ENCODE results near the gene ART4.
A peak's percentile ranks its signal among the peaks of the same experiment; 100 is the strongest.

ART4 gene, protein sequence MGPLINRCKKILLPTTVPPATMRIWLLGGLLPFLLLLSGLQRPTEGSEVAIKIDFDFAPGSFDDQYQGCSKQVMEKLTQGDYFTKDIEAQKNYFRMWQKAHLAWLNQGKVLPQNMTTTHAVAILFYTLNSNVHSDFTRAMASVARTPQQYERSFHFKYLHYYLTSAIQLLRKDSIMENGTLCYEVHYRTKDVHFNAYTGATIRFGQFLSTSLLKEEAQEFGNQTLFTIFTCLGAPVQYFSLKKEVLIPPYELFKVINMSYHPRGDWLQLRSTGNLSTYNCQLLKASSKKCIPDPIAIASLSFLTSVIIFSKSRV

DNA sequence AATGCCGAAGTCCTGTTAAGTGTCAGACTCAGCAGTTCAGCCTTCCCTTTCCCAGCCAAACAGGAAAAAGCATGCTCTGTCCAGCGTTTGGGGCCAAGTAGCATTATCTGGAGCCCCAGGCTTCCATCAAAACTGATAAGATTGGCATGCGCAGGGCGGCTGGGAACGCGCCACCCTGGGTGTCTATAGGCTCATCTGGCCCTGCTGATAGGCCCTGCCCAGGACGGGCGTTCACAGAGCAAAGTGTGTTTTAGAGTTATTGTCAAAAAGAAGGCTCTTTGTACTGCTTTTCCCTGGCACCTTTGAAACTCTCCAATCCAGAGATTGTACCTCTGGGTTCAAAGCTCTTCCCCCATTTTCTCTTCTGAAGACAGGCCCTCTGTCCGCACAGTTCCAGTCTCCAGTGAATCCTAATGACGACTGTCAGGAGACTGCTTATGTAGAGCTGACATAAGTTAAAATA, at the start of gene ART4:
TSS of gene ART4 (minus strand) at position 102 of the 463 bp plus-strand sequence. CDS start 413 bp downstream, outside the sequence.
- no peak for DNase-seq (ENCODE audit: low spot score)

DNA sequence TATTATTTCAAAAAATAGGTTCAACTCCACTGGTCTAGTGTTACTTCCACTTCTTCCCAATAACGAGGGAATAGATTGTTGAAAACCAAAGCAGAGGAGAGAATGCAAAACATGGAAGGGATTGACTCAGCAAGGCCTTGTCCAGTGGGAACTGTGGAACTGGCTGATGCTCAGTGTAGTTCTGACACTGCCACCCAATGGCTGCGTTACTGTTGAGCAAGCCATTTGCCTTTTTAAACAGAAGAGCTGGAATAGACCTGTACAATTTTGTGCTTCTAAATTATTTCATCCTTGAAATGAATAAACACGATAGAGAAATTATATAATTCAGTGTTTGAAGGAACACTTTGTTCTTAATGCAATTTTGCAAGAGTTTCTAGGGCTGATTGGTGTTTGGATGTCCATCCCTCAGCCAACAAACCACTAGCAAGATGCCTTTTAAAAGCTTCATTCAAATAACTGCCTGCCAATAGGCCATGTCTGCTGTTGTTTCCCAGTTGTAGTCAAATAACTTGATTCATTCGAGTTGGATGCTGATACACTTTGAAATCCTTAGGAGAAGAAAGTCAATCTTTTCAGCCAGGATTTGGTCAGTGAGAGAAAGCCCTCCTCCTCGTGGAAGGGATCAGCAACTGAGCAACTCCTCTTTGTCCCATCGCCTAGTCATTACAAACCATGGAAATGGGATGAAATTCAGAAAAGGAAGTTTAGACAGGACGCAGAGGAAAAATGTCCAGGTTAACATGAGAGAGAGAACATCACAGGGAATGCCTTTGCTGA, 49.6 kb upstream of the ART4 start:
- no peak for DNase-seq (ENCODE audit: low spot score)

DNA sequence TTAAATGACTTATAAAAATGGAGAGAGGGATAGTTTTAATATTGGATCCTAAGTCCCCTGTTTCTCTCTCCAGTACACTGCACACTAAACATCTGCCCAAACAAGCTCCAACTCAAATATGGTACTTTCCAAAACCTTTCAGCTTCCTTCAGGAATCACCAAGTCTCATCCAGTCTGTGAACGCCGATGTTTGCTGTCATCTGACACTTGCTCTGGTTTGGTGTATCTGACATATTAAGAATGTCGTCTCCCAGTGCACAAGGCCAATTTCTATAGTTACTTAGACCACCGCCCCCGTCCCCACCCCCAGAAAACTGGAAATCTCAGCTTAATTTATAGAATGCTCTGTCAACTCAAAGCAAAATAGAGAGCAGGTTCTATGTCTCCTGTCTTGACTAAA, 47.4 kb upstream of the ART4 start:
- DNase-seq (ENCODE audit: low spot score), result no peak

DNA sequence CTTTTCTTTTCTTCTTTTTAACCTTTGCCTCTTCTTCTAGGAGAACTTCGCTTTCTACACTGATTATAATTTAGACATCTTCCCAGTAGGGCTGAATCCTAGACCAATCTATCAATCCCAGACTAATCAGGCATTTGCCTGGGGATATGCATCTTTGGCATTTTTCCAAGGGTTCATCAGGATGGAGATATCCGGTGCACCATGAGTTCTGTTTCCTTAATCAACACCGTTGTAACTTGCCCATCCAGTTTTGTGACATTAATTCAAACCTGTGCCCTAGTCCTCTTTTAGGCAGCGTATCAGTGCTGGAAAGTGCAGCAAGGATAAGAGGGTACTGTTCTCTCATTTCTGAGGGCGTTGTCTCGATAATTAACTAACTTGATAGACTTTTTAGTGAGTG, 42.9 kb upstream of the ART4 start:
- no peak for DNase-seq (ENCODE audit: low spot score)

DNA sequence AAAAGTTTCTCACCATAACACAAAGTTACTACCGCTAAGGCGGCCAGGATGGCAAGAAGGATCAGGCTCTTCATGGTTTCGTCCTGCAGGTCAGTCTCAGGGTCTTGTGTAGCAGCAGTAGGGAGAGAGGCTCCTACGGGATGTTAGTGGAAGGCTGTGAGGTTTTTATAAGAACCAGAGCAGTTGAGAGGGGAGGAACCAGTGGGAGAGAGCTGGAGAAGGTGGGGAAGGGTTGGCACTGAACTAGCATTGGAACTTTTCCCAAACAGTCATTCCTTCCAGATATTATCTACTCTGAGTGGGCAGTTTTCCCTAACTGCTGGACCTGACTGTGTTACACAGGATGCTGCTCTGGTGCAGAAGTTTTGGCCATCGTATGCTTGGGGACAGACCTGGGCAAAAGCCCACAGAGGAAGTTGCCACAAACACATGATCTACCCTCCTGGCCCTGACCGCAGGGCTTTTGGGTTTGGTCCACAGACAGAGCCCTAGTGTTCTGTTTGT, 42.4 kb upstream of the ART4 start, which contains the start of gene MGP:
TSS of gene MGP (minus strand) at position 137 of the 504 bp plus-strand sequence. CDS start at position 74, 63 bp downstream.
- no peak for DNase-seq (ENCODE audit: low spot score)

DNA sequence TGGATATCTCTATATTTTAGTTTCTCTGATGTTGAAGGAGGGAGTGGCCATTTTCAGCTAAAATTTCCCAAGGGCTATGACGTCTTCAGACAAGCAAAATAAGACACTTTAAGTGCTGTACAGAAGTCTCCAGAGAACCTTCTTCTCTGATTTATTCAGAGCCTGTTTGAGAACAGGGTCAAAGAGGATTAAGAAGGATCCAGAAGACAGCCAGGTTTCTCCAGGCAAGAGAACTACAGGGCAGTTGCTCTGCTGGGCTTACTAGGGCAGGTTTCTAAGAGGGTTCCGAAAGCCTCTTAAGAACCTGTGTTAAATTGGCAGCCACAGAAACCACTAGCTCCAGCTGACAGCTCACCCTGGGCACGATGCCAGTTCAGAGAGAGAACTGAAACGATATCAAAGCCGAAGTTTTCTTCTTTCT, 41.1 kb upstream of the ART4 start:
- DNase-seq (ENCODE audit: low spot score), result peak; percentile 86

DNA sequence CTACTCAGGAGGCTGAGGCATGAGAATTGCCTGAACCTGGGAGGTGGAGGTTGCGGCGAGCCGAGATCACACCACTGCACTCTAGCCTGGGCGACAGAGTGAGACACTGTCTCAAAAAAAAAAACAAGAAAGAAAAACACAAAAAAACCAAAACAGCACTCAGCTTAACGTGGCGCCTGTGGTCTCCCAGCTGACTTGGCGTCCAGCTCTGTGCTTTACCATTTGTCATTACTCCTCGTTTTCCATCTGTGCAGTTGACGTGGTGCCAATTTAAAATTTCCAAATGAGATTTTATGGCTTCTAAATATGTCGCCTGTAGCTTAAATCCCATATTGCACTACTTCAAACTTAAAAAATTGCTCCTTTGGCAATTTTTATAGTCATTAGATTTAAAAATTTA, 40.4 kb upstream of the ART4 start:
- peak; percentile 88 for DNase-seq (ENCODE audit: low spot score)

DNA sequence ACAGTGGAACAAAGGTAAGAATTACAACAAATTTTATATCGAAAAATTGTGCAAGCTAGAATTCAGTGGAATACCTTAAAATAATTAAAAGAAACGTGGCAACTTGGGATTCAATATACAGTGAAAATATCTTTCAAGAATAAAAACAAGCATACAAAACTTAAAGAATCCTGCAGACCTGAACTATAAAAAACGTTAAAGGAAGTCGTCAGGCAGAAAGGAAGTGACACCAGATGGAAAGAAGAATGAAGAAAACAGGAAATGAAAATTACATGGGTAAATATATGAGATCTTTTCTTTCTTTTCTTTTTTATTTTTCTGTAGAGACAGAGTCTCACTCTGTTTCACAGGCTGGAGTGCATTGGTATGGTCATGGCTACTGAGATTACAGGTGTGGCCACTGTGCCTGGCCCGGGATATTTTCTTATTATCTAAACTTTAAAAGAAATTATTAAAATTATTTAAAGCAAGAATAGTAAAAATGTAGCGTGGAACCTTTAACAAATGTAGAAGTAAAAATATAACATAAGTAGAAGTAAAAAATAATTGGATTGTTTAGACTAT, 37.6 kb upstream of the ART4 start:
- no peak for DNase-seq (ENCODE audit: low spot score)

DNA sequence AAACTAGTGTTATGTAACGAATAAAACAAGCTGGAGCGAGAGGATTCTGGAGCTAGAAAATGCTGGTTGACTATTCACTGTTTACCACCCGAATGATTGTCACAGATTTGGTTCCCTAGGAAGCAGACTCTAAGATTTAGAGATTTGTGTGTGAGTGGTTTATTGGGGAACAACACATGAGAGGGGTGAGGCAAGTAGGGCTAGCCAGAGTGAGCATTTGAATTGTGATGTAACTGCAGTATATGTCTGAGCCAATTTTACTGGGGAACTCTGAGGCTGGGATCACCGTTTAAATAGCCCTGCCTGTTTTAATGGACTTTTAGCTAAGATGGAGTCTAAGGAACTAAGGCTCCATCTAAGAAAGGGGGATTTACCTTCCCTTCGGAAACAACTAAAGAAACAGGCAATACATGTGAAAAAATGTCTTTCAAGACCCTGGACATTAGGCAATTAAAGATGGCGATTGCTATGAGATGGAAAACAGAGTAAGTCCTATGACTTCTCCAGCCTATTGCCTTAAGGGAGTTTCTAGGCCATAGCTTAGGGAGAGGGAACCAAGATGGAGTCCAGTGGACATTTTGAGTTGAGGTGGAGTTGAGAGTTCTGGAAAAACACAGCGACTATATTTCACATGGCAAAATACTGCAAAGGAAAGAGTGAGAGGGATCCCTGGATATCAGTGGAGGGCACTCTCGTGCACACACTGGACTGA, 36.1 kb upstream of the ART4 start:
- DNase-seq (ENCODE audit: low spot score), result no peak

DNA sequence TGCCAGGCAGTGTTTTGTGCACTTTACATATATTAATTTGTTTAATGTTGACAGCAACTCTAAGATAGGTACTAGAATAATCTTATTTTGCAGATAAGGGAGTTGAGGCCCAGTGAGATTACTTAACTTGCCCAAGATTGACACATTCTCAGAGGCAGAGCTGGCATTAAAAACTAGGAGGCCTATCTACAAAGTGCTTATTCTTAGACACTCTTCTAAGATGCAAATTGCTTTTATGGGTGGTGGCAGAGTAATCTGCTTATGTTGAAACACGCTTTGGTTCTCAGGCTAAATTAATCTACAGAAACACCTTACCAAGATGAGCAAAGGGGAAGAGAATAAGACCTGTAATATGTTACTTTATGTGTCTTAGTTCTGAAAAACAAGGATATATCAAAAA, 35.2 kb upstream of the ART4 start:
- DNase-seq (ENCODE audit: low spot score), result no peak

DNA sequence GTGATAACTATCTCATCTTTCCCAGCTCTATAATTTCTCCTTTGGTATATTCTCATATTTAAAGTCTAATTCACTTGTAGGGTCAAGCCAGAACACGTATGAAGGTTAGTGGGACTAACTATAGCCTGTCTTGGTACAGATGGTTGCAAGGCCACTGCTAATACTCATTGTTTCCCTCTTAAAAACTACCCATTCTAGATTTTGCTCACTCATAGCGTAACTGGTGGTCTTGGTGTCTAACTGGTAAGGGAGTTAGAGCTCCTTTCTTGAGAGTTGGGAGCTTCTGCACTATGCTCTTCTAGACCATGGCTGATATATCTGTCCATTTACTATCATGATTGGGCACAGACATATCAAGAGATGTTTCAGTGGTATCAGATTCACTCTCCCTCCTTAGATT, 33.5 kb upstream of the ART4 start:
- DNase-seq (ENCODE audit: low spot score), result no peak

DNA sequence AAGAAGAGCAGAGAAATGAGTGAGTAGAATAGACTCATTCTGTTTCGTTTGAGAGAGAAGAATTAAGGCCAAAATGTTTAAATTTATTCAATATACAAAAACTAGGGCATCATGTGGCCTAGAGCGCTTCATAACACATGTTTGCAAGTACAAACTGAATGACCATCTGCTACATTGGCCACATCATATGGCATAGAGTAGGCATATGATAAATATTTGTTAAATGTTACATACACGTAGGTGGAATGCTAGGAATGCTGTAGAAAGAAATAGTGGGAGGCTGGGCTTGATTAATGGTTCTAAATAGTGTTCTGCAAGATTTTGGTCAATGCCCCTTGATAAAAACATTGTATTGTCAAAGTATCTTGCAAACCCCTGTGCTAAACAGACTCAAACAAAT, 31.6 kb upstream of the ART4 start:
- DNase-seq (ENCODE audit: low spot score), result peak; percentile 77

DNA sequence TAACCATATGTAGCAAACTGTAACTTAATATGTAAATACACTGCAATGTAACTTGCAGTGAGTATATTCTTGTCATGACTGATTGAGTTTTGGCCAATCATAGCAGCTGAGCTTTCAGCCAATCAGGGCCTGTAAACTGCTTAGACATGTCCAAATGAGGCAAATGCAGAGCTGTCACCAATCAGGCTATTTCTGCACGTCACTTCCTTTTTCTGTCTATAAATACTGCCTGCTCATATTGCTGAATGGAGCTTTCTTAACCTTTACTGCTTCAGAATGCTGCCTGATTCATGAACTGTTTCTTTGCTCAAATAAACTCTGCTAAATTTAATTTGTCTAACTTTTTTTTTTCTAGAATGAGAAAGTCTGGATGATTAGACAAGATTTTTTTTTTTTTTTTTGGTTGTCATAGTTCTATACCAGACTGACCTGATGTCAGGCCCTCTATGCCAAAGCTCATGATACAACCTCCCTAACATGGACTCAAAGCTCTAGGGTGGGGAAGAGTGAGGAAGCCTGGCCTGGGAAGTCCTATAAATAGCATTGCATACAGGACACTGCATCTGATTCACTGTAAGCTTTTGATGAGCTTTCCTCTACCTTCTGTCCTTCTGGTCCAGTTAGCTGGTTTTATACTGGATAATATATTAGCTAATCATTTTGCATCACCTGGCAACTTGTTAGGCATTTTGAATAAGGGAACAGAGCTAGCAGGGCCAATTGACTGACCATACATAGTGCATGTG, 30.3 kb upstream of the ART4 start:
- peak; percentile 51 for DNase-seq (ENCODE audit: low spot score)

DNA sequence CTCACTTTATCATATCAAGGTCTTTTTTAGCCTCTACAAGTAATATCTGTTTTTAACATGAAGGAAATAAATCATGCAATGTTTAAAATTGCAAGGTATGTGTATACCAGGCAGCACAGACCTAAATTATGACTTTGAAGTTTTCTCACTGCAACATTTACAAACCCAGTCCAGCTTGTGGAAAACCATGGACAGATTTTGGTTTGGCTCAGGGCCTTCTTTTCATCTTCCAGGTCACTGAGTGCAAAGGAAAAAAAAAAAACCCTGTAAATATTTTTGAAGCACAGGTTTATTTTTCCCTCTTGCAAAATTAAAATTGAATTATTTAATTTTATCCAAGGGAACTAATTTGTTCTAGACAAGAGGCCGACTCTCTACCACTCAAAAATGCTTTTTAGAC, 28.6 kb upstream of the ART4 start:
- DNase-seq (ENCODE audit: low spot score), result peak; percentile 80

DNA sequence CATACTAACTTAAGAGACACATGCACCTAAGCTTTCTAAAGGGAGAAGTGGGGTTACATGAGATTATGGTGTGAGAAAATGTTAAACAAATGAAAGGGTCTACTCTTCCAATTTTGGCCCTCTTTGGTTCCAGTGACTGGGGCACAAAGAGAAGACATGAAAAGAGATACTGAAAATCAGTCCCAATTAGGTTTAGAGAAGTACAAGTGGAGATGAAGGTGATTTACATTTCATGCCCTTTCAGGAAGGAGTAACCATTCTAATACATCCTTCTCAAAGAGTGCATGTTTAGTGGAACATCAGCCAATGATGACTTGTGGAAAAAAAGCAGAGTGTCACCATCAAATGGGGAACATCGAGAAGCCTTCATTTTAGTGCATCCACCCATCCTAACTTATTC, 27.9 kb upstream of the ART4 start:
- DNase-seq (ENCODE audit: low spot score), result no peak

DNA sequence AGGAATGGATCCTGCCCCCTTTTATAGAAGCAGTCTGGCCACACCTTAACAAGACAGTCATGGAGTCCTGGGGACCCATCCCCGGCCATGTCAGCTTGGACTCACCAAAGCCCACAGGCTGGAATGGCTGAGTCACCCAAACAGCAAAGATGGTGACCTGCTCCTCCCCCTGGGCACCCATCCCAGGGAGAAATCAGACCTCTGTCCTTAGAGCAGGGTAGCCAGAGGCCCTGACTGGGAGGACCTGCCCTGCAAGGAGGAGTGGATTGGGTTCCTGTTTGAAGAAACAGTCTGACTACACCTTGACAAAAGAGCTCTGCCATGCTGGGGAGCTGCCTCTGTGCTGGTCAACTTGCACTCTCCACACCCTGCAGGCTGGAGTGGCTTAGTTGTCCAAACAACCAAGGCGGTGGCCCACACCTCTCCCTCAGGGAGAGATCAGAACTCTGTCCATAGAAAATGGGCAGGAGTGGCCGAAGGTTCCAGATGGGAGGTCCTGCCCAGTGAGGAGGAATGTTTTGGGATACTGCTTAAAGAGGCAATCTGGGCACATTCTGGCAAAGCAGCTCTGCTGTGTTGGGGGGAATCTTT, 25.7 kb upstream of the ART4 start:
- no peak for DNase-seq (ENCODE audit: low spot score)

DNA sequence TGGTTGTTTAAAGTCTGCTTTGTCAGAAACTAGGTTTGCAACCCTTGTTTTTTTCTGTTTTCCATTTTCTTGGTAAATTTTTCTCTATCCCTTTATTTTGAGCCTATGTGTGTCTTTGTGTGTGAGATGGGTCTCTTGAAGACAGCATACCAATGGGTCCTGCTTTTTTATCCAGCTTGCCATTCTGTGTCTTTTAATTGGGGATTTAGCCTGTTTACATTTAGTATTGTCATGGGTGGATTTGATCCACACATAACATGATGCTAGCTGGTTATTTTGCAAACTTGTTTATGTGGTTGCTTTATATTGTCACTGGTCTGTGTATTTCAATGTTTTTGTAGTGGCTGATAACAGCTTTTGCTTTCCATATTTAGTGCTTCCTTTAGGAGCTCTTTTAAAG, 17.2 kb upstream of the ART4 start:
- no peak for DNase-seq (ENCODE audit: low spot score)

DNA sequence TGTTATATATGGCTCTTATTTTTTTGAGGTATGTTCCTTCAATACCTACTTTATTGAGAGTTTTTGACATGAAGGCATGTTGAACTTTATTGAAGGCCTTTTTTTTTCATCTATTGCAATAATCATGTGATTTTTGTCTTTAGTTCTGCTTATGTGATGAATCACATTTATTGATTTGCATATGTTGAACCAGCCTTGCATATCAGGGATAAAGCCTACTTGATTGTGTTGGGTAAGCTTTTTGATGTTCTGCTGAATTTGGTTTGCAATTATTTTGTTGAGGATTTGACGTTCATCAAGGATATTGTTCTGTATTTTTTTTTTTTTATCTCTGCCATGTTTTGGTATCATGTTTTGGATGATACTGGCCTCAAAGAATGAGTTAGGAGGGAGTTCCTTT, 15.2 kb upstream of the ART4 start:
- DNase-seq (ENCODE audit: low spot score), result no peak

DNA sequence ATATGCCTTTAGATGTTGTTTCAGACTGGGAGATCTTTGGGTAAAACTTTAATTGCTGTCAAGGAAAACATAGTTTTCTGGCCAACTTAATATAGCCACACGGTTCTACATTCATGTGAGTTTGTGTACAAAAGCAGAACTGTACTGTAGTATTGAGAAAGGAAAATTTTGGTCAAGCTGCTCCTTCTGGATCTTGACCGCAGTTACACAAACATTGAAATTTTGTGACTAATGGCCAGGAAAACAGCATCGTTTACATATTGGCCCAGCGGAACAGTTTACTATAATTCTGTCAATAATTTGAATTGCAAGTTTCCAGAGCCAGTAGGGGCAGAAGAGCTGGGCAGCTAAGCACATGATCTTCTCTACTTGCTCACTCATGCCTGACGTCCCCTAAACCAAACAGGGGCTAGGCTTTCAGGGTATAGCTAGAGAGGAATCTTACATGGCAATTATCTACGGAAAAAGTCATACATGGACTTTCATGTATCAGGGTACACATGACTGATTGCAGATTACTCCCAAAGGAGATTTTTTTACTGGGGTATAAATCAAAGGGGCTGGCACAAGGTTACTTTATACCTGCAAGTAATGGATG, 11.4 kb upstream of the ART4 start:
- no peak for DNase-seq (ENCODE audit: low spot score)

DNA sequence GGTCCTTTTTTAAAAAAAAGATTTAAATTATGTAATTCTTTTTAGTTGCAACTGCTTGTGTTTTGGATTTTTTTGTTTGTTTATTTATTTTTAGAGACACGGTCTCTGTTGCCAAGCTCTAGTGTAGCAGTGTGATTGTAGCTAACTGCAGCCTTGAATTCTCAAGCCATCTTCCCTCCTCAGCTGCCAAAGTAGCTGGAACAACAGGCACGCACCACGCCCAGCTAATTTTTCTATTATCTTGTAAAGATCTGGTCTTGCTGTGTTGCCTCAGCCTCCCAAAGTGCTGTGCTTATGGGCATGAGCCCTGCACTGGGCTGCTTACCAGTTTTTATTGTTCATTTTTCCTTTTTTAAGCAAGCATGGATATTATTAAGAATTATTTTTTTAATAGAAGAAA, 10.6 kb upstream of the ART4 start:
- no peak for DNase-seq (ENCODE audit: low spot score)

DNA sequence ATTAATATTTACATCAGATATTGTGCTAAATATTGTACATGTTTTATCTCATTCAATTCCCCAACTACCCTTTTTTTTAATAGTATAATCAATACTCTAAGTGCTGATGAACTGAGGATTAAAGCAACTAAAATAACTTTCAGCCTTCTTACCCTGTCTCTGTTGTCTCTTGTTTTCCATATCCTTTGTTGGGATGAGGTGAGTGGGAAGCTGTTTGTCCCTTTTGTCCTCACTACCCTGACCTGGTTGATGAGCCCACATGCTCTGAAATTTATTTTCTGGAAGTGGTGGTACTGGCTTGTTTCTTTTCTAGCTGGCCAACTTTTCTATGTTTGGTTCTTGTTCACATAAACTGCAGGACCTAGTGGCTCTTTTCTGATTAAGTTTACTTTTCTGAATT, 9.6 kb upstream of the ART4 start:
- no peak for DNase-seq (ENCODE audit: low spot score)
